ENCODE results near the gene INVS.
"Not testable (repeated sequence)": the region's sequence is repeated elsewhere in the genome, so short reads cannot be mapped to it uniquely, and the experiment has no call there.

INVS gene

GRCh38 chr9:100129772-100130171 is 30.7 kb downstream of the INVS start:
- Histone ChIP-seq H3K9me3 (ENCODE audit: control insufficient read depth, low read depth, low read length) (no peaks in the 10 kb centered on the region), H3K9ac (ENCODE audit: low read length) (no peak overlapping the region), H3K27me3 (ENCODE audit: control insufficient read depth, insufficient read depth, low read length) (no peaks in the 10 kb centered on the region), H3K27ac (ENCODE audit: low read length) (no peak overlapping the region), H3K4me1 (ENCODE audit: control insufficient read depth, low read depth, low read length) (no peaks in the 10 kb centered on the region), H3K4me3 (ENCODE audit: low read length) (no peak overlapping the region), H3K36me3 (ENCODE audit: control insufficient read depth, low read depth, low read length) (no peaks in the 10 kb centered on the region)

- Histone ChIP-seq H3K36me3 (ENCODE audit: control insufficient read depth, low read depth, low read length) (no peaks in the 10 kb centered on the region), H3K4me3 (ENCODE audit: low read length) (no peak overlapping the region), H3K27me3 (ENCODE audit: control insufficient read depth, insufficient read depth, low read length) (no peaks in the 10 kb centered on the region), H3K4me1 (ENCODE audit: control insufficient read depth, low read depth, low read length) (no peaks in the 10 kb centered on the region), H3K9ac (ENCODE audit: low read length) (no peak overlapping the region), H3K9me3 (ENCODE audit: control insufficient read depth, low read depth, low read length) (no peaks in the 10 kb centered on the region), H3K27ac (ENCODE audit: low read length) (no peak overlapping the region)
Observed at GRCh38 chr9:100131216-100131615, 32.2 kb downstream of the INVS start.

GRCh38 chr9:100131875-100132430 is 32.9 kb downstream of the INVS start:
- Histone ChIP-seq H3K27me3 (ENCODE audit: control insufficient read depth, insufficient read depth, low read length) (no peaks in the 10 kb centered on the region), H3K36me3 (ENCODE audit: control insufficient read depth, low read depth, low read length) (no peaks in the 10 kb centered on the region), H3K27ac (ENCODE audit: low read length) (no peak overlapping the region)

GRCh38 chr9:100134731-100135130 is 35.7 kb downstream of the INVS start:
- no peak overlapping the region for H3K4me3 ChIP-seq (ENCODE audit: low read length)
- H3K9me3 ChIP-seq (ENCODE audit: control insufficient read depth, low read depth, low read length), result no peaks in the 10 kb centered on the region
- H3K27ac ChIP-seq (ENCODE audit: low read length), result no peak overlapping the region
- no peak overlapping the region for H3K9ac ChIP-seq (ENCODE audit: low read length)
- peaks cover 5% of the 10 kb centered on the region for H3K4me1 ChIP-seq (ENCODE audit: control insufficient read depth, low read depth, low read length)
- H3K36me3 ChIP-seq (ENCODE audit: control insufficient read depth, low read depth, low read length), result no peaks in the 10 kb centered on the region
- no peaks in the 10 kb centered on the region for H3K27me3 ChIP-seq (ENCODE audit: control insufficient read depth, insufficient read depth, low read length)

More at GRCh38 chr9:100131875-100132430, 32.9 kb downstream of the INVS start:
- H3K4me3 ChIP-seq (ENCODE audit: low read length), result no peak overlapping the region
- H3K4me1 ChIP-seq (ENCODE audit: control insufficient read depth, low read depth, low read length), result no peaks in the 10 kb centered on the region
- H3K9me3 ChIP-seq (ENCODE audit: control insufficient read depth, low read depth, low read length), result no peaks in the 10 kb centered on the region
- H3K9ac ChIP-seq (ENCODE audit: low read length), result no peak overlapping the region

GRCh38 chr9:100136799-100137198 is 37.8 kb downstream of the INVS start:
- not testable (repeated sequence) for H3K9me3 ChIP-seq (ENCODE audit: control insufficient read depth, low read depth, low read length); H3K4me1 ChIP-seq (ENCODE audit: control insufficient read depth, low read depth, low read length); H3K4me3 ChIP-seq (ENCODE audit: low read length); H3K27me3 ChIP-seq (ENCODE audit: control insufficient read depth, insufficient read depth, low read length); H3K27ac ChIP-seq (ENCODE audit: low read length); H3K36me3 ChIP-seq (ENCODE audit: control insufficient read depth, low read depth, low read length); H3K9ac ChIP-seq (ENCODE audit: low read length)

GRCh38 chr9:100140303-100140702 is 41.3 kb downstream of the INVS start:
- H3K27ac ChIP-seq (ENCODE audit: low read length); H3K27me3 ChIP-seq (ENCODE audit: control insufficient read depth, insufficient read depth, low read length); H3K9ac ChIP-seq (ENCODE audit: low read length); H3K4me3 ChIP-seq (ENCODE audit: low read length); H3K9me3 ChIP-seq (ENCODE audit: control insufficient read depth, low read depth, low read length); H3K36me3 ChIP-seq (ENCODE audit: control insufficient read depth, low read depth, low read length): not testable (repeated sequence)
- peaks cover 13% of the 10 kb centered on the region for H3K4me1 ChIP-seq (ENCODE audit: control insufficient read depth, low read depth, low read length)

GRCh38 chr9:100141862-100142261 is 42.8 kb downstream of the INVS start:
- H3K36me3 ChIP-seq (ENCODE audit: control insufficient read depth, low read depth, low read length); H3K9ac ChIP-seq (ENCODE audit: low read length); H3K27ac ChIP-seq (ENCODE audit: low read length); H3K27me3 ChIP-seq (ENCODE audit: control insufficient read depth, insufficient read depth, low read length); H3K4me3 ChIP-seq (ENCODE audit: low read length); H3K9me3 ChIP-seq (ENCODE audit: control insufficient read depth, low read depth, low read length): not testable (repeated sequence)
- peaks cover 20% of the 10 kb centered on the region for H3K4me1 ChIP-seq (ENCODE audit: control insufficient read depth, low read depth, low read length)

- Histone ChIP-seq H3K9ac (ENCODE audit: low read length) (peak overlapping the region; percentile 36), H3K4me3 (ENCODE audit: low read length) (peak overlapping the region; percentile 52), H3K4me1 (ENCODE audit: control insufficient read depth, low read depth, low read length) (peaks cover 20% of the 10 kb centered on the region)
- H3K9me3 ChIP-seq (ENCODE audit: control insufficient read depth, low read depth, low read length); H3K27me3 ChIP-seq (ENCODE audit: control insufficient read depth, insufficient read depth, low read length); H3K36me3 ChIP-seq (ENCODE audit: control insufficient read depth, low read depth, low read length); H3K27ac ChIP-seq (ENCODE audit: low read length): not testable (repeated sequence)
Observed at GRCh38 chr9:100145167-100145934, 46.3 kb downstream of the INVS start.

- Histone ChIP-seq H3K9ac (ENCODE audit: low read length) (peak overlapping the region; percentile 36), H3K4me1 (ENCODE audit: control insufficient read depth, low read depth, low read length) (peaks cover 20% of the 10 kb centered on the region), H3K4me3 (ENCODE audit: low read length) (peak overlapping the region; percentile 52)
- H3K9me3 ChIP-seq (ENCODE audit: control insufficient read depth, low read depth, low read length); H3K27me3 ChIP-seq (ENCODE audit: control insufficient read depth, insufficient read depth, low read length); H3K27ac ChIP-seq (ENCODE audit: low read length); H3K36me3 ChIP-seq (ENCODE audit: control insufficient read depth, low read depth, low read length): not testable (repeated sequence)
Observed at GRCh38 chr9:100145976-100146375, 46.9 kb downstream of the INVS start.

- H3K4me3 ChIP-seq (ENCODE audit: low read length), result no peak overlapping the region
- H3K27me3 ChIP-seq (ENCODE audit: control insufficient read depth, insufficient read depth, low read length), result no peaks in the 10 kb centered on the region
- H3K27ac ChIP-seq (ENCODE audit: low read length), result no peak overlapping the region
- no peaks in the 10 kb centered on the region for H3K36me3 ChIP-seq (ENCODE audit: control insufficient read depth, low read depth, low read length)
- no peaks in the 10 kb centered on the region for H3K9me3 ChIP-seq (ENCODE audit: control insufficient read depth, low read depth, low read length)
- H3K4me1 ChIP-seq (ENCODE audit: control insufficient read depth, low read depth, low read length), result peaks cover 16% of the 10 kb centered on the region
- no peak overlapping the region for H3K9ac ChIP-seq (ENCODE audit: low read length)
Observed at GRCh38 chr9:100150214-100150613, 51.2 kb downstream of the INVS start.

- no peaks in the 10 kb centered on the region for H3K4me1 ChIP-seq (ENCODE audit: control insufficient read depth, low read depth, low read length)
Observed at GRCh38 chr9:100160021-100160420, 61.0 kb downstream of the INVS start.

GRCh38 chr9:100167176-100167575 is 68.1 kb downstream of the INVS start:
- Histone ChIP-seq H3K36me3 (ENCODE audit: control insufficient read depth, low read depth, low read length) (no peaks in the 10 kb centered on the region), H3K27me3 (ENCODE audit: control insufficient read depth, insufficient read depth, low read length) (no peaks in the 10 kb centered on the region), H3K4me1 (ENCODE audit: control insufficient read depth, low read depth, low read length) (no peaks in the 10 kb centered on the region), H3K9ac (ENCODE audit: low read length) (no peak overlapping the region), H3K9me3 (ENCODE audit: control insufficient read depth, low read depth, low read length) (no peaks in the 10 kb centered on the region), H3K27ac (ENCODE audit: low read length) (no peak overlapping the region), H3K4me3 (ENCODE audit: low read length) (no peak overlapping the region)

More at GRCh38 chr9:100160021-100160420, 61.0 kb downstream of the INVS start:
- no peaks in the 10 kb centered on the region for H3K9me3 ChIP-seq (ENCODE audit: control insufficient read depth, low read depth, low read length)
- H3K4me3 ChIP-seq (ENCODE audit: low read length), result no peak overlapping the region
- no peaks in the 10 kb centered on the region for H3K27me3 ChIP-seq (ENCODE audit: control insufficient read depth, insufficient read depth, low read length)
- H3K36me3 ChIP-seq (ENCODE audit: control insufficient read depth, low read depth, low read length), result no peaks in the 10 kb centered on the region
- H3K9ac ChIP-seq (ENCODE audit: low read length), result no peak overlapping the region
- no peak overlapping the region for H3K27ac ChIP-seq (ENCODE audit: low read length)

Data from iPS-18a (cell line).